KBM-7 (cell line): Measurements from ENCODE around the gene CRY1.

Source experiments
- DNase-seq: peaks from one replicate; pipeline ENCODE4 v3.0.0-alpha.2; 2015
- in situ Hi-C: fragments of 300-500 bp; cut with MboI; formaldehyde crosslinking; loops from 2 replicates; pipeline ENCODE4 v1.14.3; 2020; ENCODE audit warnings: low sequenced_read_pairs, low pct_unique_long_range_greater_than_20kb, mixed read lengths

The CRY1 gene

GRCh38 chr12:107093417-107094182 is at the start of gene CRY1:
CRY1 (minus strand) TSS chr12:107093549; CDS start chr12:107092961, 588 bp downstream.
- in situ Hi-C loops = no loop called here
- DNase-seq = peak; percentile 93

GRCh38 chr12:107139787-107140186 is 46.4 kb upstream of the CRY1 start:
- no peak for DNase-seq
- in situ Hi-C loops = loop anchor here (10.0 kb wide), 1 partner anchor 475 kb away; no protein-coding TSS in a partner anchor

DNA sequence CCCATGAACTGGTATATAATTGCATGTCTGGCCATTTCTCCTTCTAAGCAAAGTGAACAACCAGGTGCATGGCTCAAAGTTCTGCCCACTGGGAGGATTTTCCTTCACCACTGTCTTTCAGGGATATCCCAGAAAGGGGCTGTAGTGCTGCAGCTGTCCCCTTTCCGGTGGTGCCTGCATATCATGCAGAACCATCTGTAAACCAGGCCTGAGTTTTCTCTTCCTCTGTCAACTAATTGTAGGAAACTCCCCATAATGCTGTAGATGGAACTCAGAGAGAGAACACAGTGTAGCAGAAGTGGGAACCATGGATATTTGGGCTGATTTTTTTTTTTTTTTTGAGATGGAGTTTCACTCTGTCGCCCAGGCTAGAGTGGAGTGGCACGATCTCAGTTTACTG is 45.6 kb upstream of the CRY1 start:
- in situ Hi-C loops = loop anchor here (10.0 kb wide), 1 partner anchor 476 kb away; no protein-coding TSS in a partner anchor
- DNase-seq = no peak

GRCh38 chr12:107135177-107135576 is 41.8 kb upstream of the CRY1 start:
- in situ Hi-C loops = loop anchor here (10.0 kb wide), 1 partner anchor 480 kb away; no protein-coding TSS in a partner anchor
- DNase-seq = no peak

- in situ Hi-C loops = loop anchor here (10.0 kb wide), 1 partner anchor 480 kb away; no protein-coding TSS in a partner anchor
- peak; percentile 53 for DNase-seq
Measured at GRCh38 chr12:107134558-107134957, 41.2 kb upstream of the CRY1 start.

DNA sequence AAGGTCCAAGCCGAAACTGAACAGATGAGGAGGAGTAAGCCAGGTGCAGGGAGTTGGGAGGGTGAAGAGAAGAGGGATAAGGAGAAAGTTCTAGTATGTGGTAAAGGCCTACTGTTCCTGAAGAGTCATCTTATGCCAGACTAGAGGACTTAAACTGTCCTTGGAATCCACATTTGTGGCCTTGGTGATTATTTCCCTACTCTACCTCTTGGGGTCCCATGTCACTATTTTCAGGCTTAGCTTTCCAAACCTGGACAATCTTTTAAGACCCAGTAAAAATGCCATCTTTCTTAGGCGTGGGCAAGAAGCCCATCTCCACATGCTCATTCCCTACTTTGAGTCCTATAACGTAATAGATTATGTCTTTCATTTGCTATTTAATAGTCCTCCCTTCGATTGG is 40.1 kb upstream of the CRY1 start:
- DNase-seq = no peak
- in situ Hi-C loops = loop anchor here (10.0 kb wide), 1 partner anchor 481 kb away; no protein-coding TSS in a partner anchor

DNA sequence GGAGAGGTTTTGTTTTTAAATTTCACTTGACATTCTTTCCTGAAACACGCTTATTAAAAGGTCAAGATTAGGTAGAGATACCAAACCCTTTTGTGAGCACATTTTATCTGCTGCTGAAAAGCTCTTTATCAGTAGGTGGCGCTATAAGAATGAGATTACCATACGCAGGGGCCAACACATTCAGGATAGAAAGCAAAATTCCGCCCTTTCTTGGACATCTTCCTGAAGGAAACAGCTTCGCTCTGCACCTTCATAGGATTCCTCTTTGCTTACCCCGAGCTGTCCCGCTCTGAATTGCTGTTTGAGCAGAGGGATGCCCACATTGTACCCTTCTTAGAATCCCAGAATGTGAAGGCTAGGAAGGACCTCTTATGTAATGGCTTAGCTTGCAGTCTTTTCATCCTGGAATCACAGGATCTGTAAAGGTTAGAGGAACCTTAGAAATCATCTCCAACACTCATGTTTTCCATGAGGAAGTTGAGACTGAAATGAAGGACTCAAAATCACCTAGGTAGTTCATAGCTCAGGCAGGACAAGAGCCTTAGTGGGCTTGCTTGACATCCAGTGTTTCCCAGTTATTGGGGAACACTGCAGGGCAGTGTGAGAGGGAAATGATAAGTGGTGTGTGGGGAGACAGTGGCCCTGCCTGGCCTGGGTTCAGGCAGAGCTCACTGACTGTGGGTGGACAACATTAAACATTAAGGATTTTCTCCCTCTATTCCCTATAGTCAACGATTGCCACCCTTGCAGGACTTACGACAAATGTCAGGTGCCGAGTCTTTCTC is 38.7 kb upstream of the CRY1 start:
- peak; percentile 58 for DNase-seq
- in situ Hi-C loops = loop anchor here (10.0 kb wide), 1 partner anchor 483 kb away; no protein-coding TSS in a partner anchor

GRCh38 chr12:107130830-107131611 is 37.7 kb upstream of the CRY1 start:
- no peak for DNase-seq
- in situ Hi-C loops = loop anchor here (10.0 kb wide), 1 partner anchor 484 kb away; no protein-coding TSS in a partner anchor

GRCh38 chr12:107129315-107129930 is 36.1 kb upstream of the CRY1 start:
- no peak for DNase-seq
- in situ Hi-C loops = no loop called here

DNA sequence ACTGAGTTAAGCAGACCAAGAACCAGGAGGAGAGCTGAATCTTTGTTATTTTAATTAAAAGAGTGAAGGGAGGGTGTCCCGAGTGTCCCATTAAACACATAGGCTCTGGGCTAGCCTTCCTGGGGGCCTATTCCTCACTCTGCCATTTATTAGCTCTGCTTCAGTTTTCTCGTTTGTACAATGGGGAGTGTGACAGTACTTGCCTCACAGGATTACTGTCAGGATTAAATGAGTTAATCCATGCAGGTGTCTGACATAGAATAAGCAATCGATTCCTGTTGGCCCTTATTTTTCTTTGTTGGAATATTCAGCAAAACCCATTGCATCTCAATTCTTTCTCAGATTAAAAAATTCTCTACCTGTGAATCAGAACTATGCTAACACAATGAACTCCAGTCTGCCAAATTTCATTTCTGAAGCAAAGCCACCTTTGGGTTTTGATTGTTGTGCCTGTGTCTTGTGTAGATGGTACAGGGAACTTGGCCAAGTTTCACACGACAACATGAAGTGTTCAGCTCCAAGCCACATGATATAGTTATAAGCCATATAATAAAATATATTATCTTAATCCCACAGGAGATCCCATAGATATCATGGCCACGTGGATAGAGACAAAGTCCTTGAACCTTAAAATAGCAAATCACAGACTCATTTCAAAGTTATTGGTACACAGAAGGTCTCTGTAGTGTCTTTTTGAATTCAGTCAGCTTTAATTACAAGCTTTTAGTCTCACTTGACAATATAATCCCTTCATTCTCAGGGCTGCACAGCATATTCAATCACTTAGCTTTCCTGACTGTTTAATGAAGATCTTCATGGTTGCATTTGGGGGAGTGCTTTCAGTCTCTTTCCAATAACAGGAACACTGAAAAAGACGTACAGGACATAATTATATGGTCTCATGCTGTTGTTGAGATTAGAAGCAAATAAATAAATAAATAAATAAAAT is 34.4 kb upstream of the CRY1 start:
- in situ Hi-C loops = no loop called here
- DNase-seq = no peak

DNA sequence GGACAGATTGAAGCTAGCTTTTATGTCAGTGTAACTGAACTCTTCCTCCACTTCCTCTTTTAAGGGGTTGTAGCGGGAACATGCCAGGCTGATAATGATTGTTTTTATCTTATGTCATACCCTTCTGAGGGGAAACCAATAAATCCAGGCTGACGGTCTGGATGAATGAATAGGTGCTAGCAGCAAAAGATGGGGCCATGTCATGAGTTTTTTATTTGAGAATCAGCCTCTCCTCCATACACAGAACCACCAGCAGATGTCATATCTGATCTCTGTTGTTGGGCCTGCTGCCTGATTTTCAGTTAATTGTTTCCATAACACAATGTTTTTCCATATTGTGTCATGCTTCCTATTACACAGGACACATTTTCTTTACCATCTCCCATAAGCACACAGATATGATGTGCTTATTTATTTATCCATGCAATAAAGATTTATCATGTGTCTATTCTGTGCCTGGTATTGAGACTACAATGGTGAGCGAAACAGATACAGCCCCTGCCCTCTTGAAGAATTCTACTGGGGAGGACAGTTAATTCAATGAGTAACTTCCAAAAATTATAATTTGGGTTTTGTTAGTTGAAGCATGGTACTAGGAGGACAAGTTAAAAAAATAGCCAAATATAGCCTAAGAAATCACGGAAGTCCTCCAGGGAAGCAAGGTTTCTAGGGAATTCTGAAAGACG is 33.6 kb upstream of the CRY1 start:
- in situ Hi-C loops = no loop called here

GRCh38 chr12:107125833-107126232 is 32.5 kb upstream of the CRY1 start:
- in situ Hi-C loops = no loop called here
- no peak for DNase-seq

More for the DNA sequence above, 33.6 kb upstream of the CRY1 start:
- DNase-seq = peak; percentile 62

GRCh38 chr12:107122452-107122958 is 29.2 kb upstream of the CRY1 start:
- in situ Hi-C loops = no loop called here
- no peak for DNase-seq

DNA sequence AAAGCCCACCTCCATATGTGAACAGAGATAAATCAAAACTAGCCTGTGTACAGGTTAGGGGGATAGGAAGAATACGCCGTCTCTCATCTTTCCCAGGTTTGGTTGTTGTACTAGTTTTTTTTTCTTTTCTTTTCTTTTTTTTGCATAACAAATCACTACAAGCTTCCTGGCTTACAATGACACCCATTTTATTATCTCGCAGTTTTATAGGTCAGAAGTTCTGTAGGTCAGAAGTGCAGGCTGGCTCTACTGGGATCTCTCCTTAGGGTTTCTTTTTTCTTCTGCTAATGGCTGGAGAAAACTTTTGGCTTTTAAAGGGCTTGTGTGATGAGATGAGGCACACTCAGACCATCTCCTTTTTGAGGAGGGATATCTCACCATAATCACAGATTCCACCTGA is 25.7 kb upstream of the CRY1 start:
- DNase-seq = no peak
- in situ Hi-C loops = no loop called here

DNA sequence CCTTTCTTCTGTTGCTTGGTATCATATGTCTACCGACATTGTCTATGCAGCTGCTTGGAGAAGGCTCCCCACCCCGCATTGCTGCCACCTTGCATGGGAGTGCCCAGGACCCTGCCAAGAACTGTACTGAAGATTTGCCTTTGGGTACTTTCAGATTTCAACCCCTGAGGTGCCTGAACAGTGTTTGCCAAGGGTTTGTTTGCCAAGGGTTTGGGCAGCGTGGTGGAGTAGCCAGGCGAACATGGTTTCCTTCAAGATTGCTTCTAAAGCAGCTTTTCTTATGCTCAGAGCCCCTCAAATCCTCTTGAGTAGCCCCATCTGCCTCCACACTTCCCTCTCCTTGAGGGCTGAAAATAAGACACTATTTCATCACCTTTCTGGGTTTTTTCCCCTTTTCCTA is 25.3 kb upstream of the CRY1 start:
- in situ Hi-C loops = no loop called here

DNA sequence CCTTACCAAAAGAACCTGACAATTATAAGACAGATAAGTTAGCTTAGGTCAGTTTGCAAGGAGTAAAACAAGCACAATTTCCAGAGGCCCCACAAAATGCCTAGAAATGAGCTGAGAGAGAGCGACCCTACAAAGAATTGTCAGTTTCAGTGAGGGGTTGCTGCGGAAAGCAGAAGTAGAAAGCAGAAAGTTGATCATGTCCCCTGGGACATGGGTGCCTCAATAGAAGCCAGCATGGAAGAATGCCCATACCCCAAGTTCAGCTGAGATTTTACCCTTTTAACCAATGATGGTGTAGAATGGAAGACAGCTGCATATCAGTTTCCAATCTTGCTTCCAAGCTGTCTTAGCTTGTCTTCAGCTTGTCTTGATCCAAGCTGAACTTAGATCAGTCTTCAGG is 21.8 kb upstream of the CRY1 start:
- in situ Hi-C loops = no loop called here
- no peak for DNase-seq

More for the DNA sequence above, 25.3 kb upstream of the CRY1 start:
- DNase-seq = no peak

GRCh38 chr12:107111314-107111713 is 18.0 kb upstream of the CRY1 start:
- DNase-seq = no peak
- in situ Hi-C loops = no loop called here
